HCT116 (cell line): ENCODE data around the gene GPX3. TPM values are rescaled to one million over a fixed set of nuclear protein-coding genes. Genes with fewer than 3 reads are reported as not detected.

Experiments used
- ATAC-seq: fragments of 200-7000 bp; cut with Tn5 transposase; 2 replicates; pipeline ENCODE4 v1.9.1; 2020; ENCODE audit warnings: mild to moderate bottlenecking, moderate library complexity
- BruUV-seq: library from RNA; stranded (reverse); fragments of 400-500 nt; replicated peaks from 2 replicates; lab custom pipeline; 2021; lab: Mats Ljungman, UMichigan
- CTCF ChIA-PET: fragments of 300-600 bp; sonication (Branson Sonifier 250); formaldehyde crosslinking; loops from one replicate; lab custom pipeline; 2021; ENCODE audit warnings: antibody characterized with exemption; lab: Charles Lee
- POLR2A ChIA-PET: fragments of 300-600, 350-600 bp; sonication (Branson Sonifier 250); formaldehyde crosslinking; loops from one replicate; lab custom pipeline; 2021; ENCODE audit warnings: antibody characterized with exemption; lab: Charles Lee
- RAD21 ChIA-PET, 2 experiments: fragments of 300-600 bp; sonication (Branson Sonifier 250); formaldehyde crosslinking; loops; one replicate each; lab custom pipeline; 2023; ENCODE audit warnings: low total read pairs in 2 of 2; ENCODE audit not compliant: uncharacterized antibody in 2 of 2, unreplicated experiment in 2 of 2, low non-redundant PET in 1 of 2; lab: Charles Lee
- DNase-seq: peaks from one replicate; pipeline ENCODE4 v3.0.0-alpha.2; 2010; ENCODE audit warnings: low read depth, low spot score
- H2AFZ ChIP-seq: fragments of 200-600 bp; shearing (Covaris generic), sonication (generic); 2 replicates; pipeline ENCODE4 v1.6.1; 2017; ENCODE audit warnings: low read depth, mixed run types, mixed read lengths, antibody characterized with exemption, low read length; ENCODE audit not compliant: poor library complexity, severe bottlenecking
- H3K27ac ChIP-seq: 2 replicates; pipeline ENCODE4 v1.5.1; 2012; ENCODE audit warnings: low read depth, low read length
- H3K27me3 ChIP-seq: fragments of 200-600 bp; sonication (generic); 2 replicates; pipeline ENCODE4 v1.6.1; 2016; ENCODE audit warnings: mixed run types, low read length, mixed read lengths; ENCODE audit not compliant: insufficient read depth
- H3K36me3 ChIP-seq, 2 experiments: fragments of 200-500 bp in 1 of 2; fragments of 200-600 bp in 1 of 2; sonication (Bioruptor generic) in 1 of 2; sonication (generic) in 1 of 2; 2 replicates each; pipeline versions ENCODE4 v1.5.1 to v1.6.1; 2014 to 2016; ENCODE audit warnings: low read length in 2 of 2, inconsistent platforms in 1 of 2, mixed read lengths in 1 of 2, mixed run types in 1 of 2; ENCODE audit not compliant: insufficient read depth in 2 of 2, control insufficient read depth in 1 of 2
- H3K4me1 ChIP-seq, 2 experiments: fragments of 200-600 bp in 1 of 2; sonication (generic) in 1 of 2; 2 replicates each; pipeline versions ENCODE4 v1.5.1 to v1.6.1; 2012 to 2017; ENCODE audit warnings: low read length in 2 of 2, inconsistent platforms in 1 of 2, mild to moderate bottlenecking in 1 of 2, mixed read lengths in 1 of 2, mixed run types in 1 of 2, moderate library complexity in 1 of 2; ENCODE audit not compliant: insufficient read depth in 2 of 2, control insufficient read depth in 1 of 2
- H3K4me2 ChIP-seq: fragments of 200-600 bp; sonication (generic); 2 replicates; pipeline ENCODE4 v1.6.1; 2017; ENCODE audit warnings: mixed run types, low read length, mixed read lengths
- H3K4me3 ChIP-seq, 2 experiments: fragments of 200-600 bp in 1 of 2; sonication (generic) in 1 of 2; replicated peaks in 1 of 2; 2 replicates each; pipeline ENCODE4 v1.5.1; 2011 to 2016; ENCODE audit warnings: low read length in 2 of 2, control low read depth in 1 of 2, low read depth in 1 of 2, mild to moderate bottlenecking in 1 of 2, mixed read lengths in 1 of 2, mixed run types in 1 of 2
- H3K79me2 ChIP-seq: fragments of 200-600 bp; sonication (generic); 2 replicates; pipeline ENCODE4 v1.6.1; 2017; ENCODE audit warnings: mild to moderate bottlenecking, mixed run types, low read length, moderate library complexity, mixed read lengths; ENCODE audit not compliant: insufficient read depth
- H3K9ac ChIP-seq: fragments of 200-600 bp; sonication (generic); 2 replicates; pipeline ENCODE4 v1.6.1; 2016; ENCODE audit warnings: low read length, mixed read lengths
- H3K9me2 ChIP-seq: fragments of 200-600 bp; sonication (generic), shearing (Covaris generic); 2 replicates; pipeline ENCODE4 v1.6.1; 2017; ENCODE audit warnings: mixed run types, mild to moderate bottlenecking, moderate library complexity; ENCODE audit not compliant: insufficient read depth
- H3K9me3 ChIP-seq, 2 experiments: fragments of 200-500 bp in 1 of 2; fragments of 200-600 bp in 1 of 2; sonication (Bioruptor generic) in 1 of 2; sonication (generic) in 1 of 2; 2 replicates each; pipeline ENCODE4 v1.6.1; 2014 to 2017; ENCODE audit warnings: low read length in 2 of 2, mixed read lengths in 2 of 2, inconsistent platforms in 1 of 2, low read depth in 1 of 2, mild to moderate bottlenecking in 1 of 2, mixed run types in 1 of 2, moderate library complexity in 1 of 2; ENCODE audit not compliant: control insufficient read depth in 1 of 2, insufficient read depth in 1 of 2
- H4K20me1 ChIP-seq: fragments of 200-600 bp; sonication (generic), shearing (Covaris generic); 2 replicates; pipeline ENCODE4 v1.6.1; 2017; ENCODE audit warnings: mixed run types, mild to moderate bottlenecking, moderate library complexity; ENCODE audit not compliant: insufficient read depth
- CBX3 ChIP-seq: IDR thresholded peaks from 2 replicates; pipeline ENCODE4 v1.6.1; 2012; ENCODE audit warnings: low read depth
- CEBPB ChIP-seq: IDR thresholded peaks from 2 replicates; pipeline ENCODE4 v1.6.1; 2012; ENCODE audit warnings: low read depth
- CTCF ChIP-seq, 3 experiments: fragments of 200-600 bp in 1 of 3; sonication (generic) in 1 of 3; IDR thresholded peaks in 2 of 3; conservative IDR thresholded peaks in 1 of 3; 2 replicates each; pipeline ENCODE4 v1.5.1; 2012 to 2017; ENCODE audit warnings: low read depth in 2 of 3, low read length in 2 of 3, antibody characterized with exemption in 1 of 3, borderline replicate concordance in 1 of 3, control low read depth in 1 of 3, mild to moderate bottlenecking in 1 of 3, mixed read lengths in 1 of 3, mixed run types in 1 of 3, moderate library complexity in 1 of 3; ENCODE audit not compliant: insufficient read depth in 1 of 3
- EZH2phosphoT487 ChIP-seq: fragments of 200-600 bp; IDR thresholded peaks from 2 replicates; pipeline ENCODE4 v1.6.1; 2018; ENCODE audit warnings: antibody characterized with exemption, borderline replicate concordance
- FOSL1 ChIP-seq: IDR thresholded peaks from 2 replicates; pipeline ENCODE4 v1.6.1; 2012; ENCODE audit warnings: low read depth
- JUND ChIP-seq: IDR thresholded peaks from 2 replicates; pipeline ENCODE4 v1.6.1; 2012
- POLR2A ChIP-seq: IDR thresholded peaks from 2 replicates; pipeline ENCODE4 v1.7.0; 2011; ENCODE audit warnings: borderline replicate concordance; ENCODE audit not compliant: insufficient read depth, insufficient read length; ENCODE audit errors: extremely low read depth
- POLR2AphosphoS5 ChIP-seq: IDR thresholded peaks from 2 replicates; pipeline ENCODE4 v1.6.1; 2011; ENCODE audit warnings: mild to moderate bottlenecking, low read depth, low read length, moderate library complexity
- SP1 ChIP-seq: IDR thresholded peaks from 2 replicates; pipeline ENCODE4 v1.6.1; 2012; ENCODE audit warnings: low read depth
- SRF ChIP-seq: IDR thresholded peaks from 2 replicates; pipeline ENCODE4 v1.6.1; 2012; ENCODE audit warnings: low read depth
- TCF7L2 ChIP-seq: IDR thresholded peaks from 2 replicates; pipeline ENCODE4 v1.7.0; 2011; ENCODE audit warnings: borderline replicate concordance, inconsistent platforms; ENCODE audit not compliant: insufficient read depth, insufficient read length; ENCODE audit errors: extremely low read depth
- YY1 ChIP-seq: IDR thresholded peaks from 2 replicates; pipeline ENCODE4 v1.6.1; 2011; ENCODE audit warnings: low read length, low read depth, moderate library complexity, mild to moderate bottlenecking; ENCODE audit not compliant: insufficient replicate concordance; ENCODE audit errors: extremely low read depth
- ZNF274 ChIP-seq: fragments of 200-500 bp; sonication (Bioruptor generic); IDR thresholded peaks from 2 replicates; pipeline ENCODE4 v1.6.1; 2014; ENCODE audit warnings: mild to moderate bottlenecking, low read depth, low read length, inconsistent platforms
- intact Hi-C: fragments of 100-400 bp; cut with micrococcal nuclease; formaldehyde crosslinking; loops from 2 replicates; pipeline ENCODE4 v1.10.0; 2022
- total RNA-seq: library from RNA; stranded (reverse); gene quantifications from one replicate; pipeline ENCODE4 v1.2.1, GENCODE V29; 2021; ENCODE audit not compliant: unreplicated experiment

The GPX3 gene
- total RNA-seq, 1 experiment from 2014 or later, result 0.96 TPM

- H4K20me1 ChIP-seq, result no peaks in the 10 kb centered on the region
- RAD21 ChIA-PET, result no interaction called here
- DNase-seq (no peak), ATAC-seq (peak; percentile 72)
- H3K4me3 ChIP-seq, result peak overlapping the region in 1 of 2 experiments; percentile 32; a peak in 1 of 4 replicates
- 0 out of 2 replicates have a peak, but pooled peaks cover 3% of the 10 kb centered on the region for H3K79me2 ChIP-seq
- H3K9me2 ChIP-seq, result no peaks in the 10 kb centered on the region
- no TSS peak for BruUV-seq
- no peak overlapping the region for H2AFZ ChIP-seq
- H3K9ac ChIP-seq, result peak overlapping the region; percentile 31
- H3K27ac ChIP-seq, result no peak overlapping the region
- H3K27me3 ChIP-seq, result no peaks in the 10 kb centered on the region
- H3K4me2 ChIP-seq, result peak overlapping the region; percentile 67
- intact Hi-C loops, result no loop called here
- CTCF ChIA-PET, result interaction anchor here (1.4 to 1.5 kb wide), 2 partner anchors 12 to 15 kb away, joined by 3 to 5 read pairs; no protein-coding TSS in a partner anchor
- peaks cover 4 to 14% of the 10 kb centered on the region in 2 experiments; a peak in 2 of 4 replicates for H3K36me3 ChIP-seq
- peaks cover 13 to 23% of the 10 kb centered on the region in 2 experiments for H3K4me1 ChIP-seq
- POLR2A ChIA-PET, result no interaction called here
- H3K9me3 ChIP-seq, result no peaks in the 10 kb centered on the region
- TF ChIP-seq SP1 (no peak; the same call in 1 of the 2 replicates), CEBPB (no peak), FOSL1 (peak; percentile 68; the same call in 1 of the 2 replicates), YY1 (no peak), SRF (no peak), TCF7L2 (no peak), CTCF (IDR thresholded peaks at IDR 0.05 in 2 of 3, conservative IDR thresholded peaks at IDR 0.05 in 1 of 3; ENCODE audit: borderline replicate concordance in 1 of 3, insufficient read depth in 1 of 3, low read depth in 2 of 3, low read length in 2 of 3) (no peak), POLR2A (no peak), ZNF274 (no peak), EZH2phosphoT487 (no peak), POLR2AphosphoS5 (0 out of 2 replicates have a peak, but pooled peaks have one; percentile 26), CBX3 (no peak), JUND (peak; percentile 54; the same call in 1 of the 2 replicates)
- TF ChIP-seq, all 23 proteins: peak for 3
These were observed 43.0 kb downstream of the GPX3 start for GRCh38 chr5:151063142-151063989.
